K562 (cell line): ENCODE data around the gene PCK1. TPM values are rescaled to one million over a fixed set of nuclear protein-coding genes. Genes with fewer than 3 reads are reported as not detected.

Experiments used
- ATAC-seq: fragments of 200-7000 bp; cut with Tn5 transposase; 3 replicates; pipeline ENCODE4 v1.9.1; 2020; ENCODE audit warnings: moderate library complexity
- BruUV-seq: library from RNA; stranded (reverse); fragments of 400-500 nt; replicated peaks from 2 replicates; lab custom pipeline; 2021; lab: Mats Ljungman, UMichigan
- CTCF ChIA-PET: fragments of 300-600 bp; formaldehyde crosslinking; extraction: SDS; loops from one replicate; lab custom pipeline; 2021; ENCODE audit warnings: low intra/inter-chr PET ratio; lab: Yijun Ruan, JAX
- POLR2A ChIA-PET: fragments of 300-600, 350-650 bp; sonication (Branson Sonifier 250); formaldehyde crosslinking; extraction: SDS; loops from one replicate; lab custom pipeline; 2021; ENCODE audit warnings: antibody characterized with exemption, inconsistent platforms; lab: Yijun Ruan, JAX
- DNase-seq, 4 experiments: peaks; one replicate each; pipeline versions ENCODE4 v3.0.0 to v3.0.0-alpha.2; 2011 to 2018; ENCODE audit warnings: low spot score in 3 of 4, mixed read lengths in 3 of 4; ENCODE audit errors: extremely low read depth in 1 of 4
- FAIRE-seq: peaks from 2 replicates; lab custom pipeline; 2011; peaks lifted over from hg19 to GRCh38; lab: Jason Lieb, UNC
- H2AFZ ChIP-seq: 2 replicates; pipeline ENCODE4 v1.6.0; 2011; ENCODE audit warnings: low read depth, low read length, control low read depth, inconsistent platforms
- H3K27ac ChIP-seq: fragments of 200-600 bp; 3 replicates; pipeline ENCODE4 v1.8.0; 2011; ENCODE audit warnings: low read depth, mild to moderate bottlenecking, control low read depth, inconsistent platforms, low read length, moderate library complexity, mixed read lengths; ENCODE audit errors: extremely low read depth
- H3K27me3 ChIP-seq, 2 experiments: fragments of 300-600 bp in 1 of 2; 2 replicates in 1 of 2; 3 replicates in 1 of 2; pipeline versions ENCODE4 v1.6.0 to v1.8.0; 2011; ENCODE audit warnings: inconsistent platforms in 2 of 2, low read length in 2 of 2, mild to moderate bottlenecking in 1 of 2, mixed read lengths in 1 of 2, moderate library complexity in 1 of 2; ENCODE audit not compliant: control insufficient read depth in 2 of 2, insufficient read depth in 2 of 2
- H3K36me3 ChIP-seq: fragments of 300-600 bp; 3 replicates; pipeline ENCODE4 v1.8.0; 2011; ENCODE audit warnings: mild to moderate bottlenecking, low read length, inconsistent platforms; ENCODE audit not compliant: control insufficient read depth, insufficient read depth
- H3K4me1 ChIP-seq, 2 experiments: fragments of 200-600 bp in 1 of 2; replicated peaks in 1 of 2; 2 replicates in 1 of 2; 3 replicates in 1 of 2; pipeline versions ENCODE4 v1.5.1 to v1.8.0; 2011; ENCODE audit warnings: inconsistent platforms in 2 of 2, low read length in 2 of 2, mild to moderate bottlenecking in 1 of 2, mixed read lengths in 1 of 2, moderate library complexity in 1 of 2; ENCODE audit not compliant: control insufficient read depth in 2 of 2, insufficient read depth in 2 of 2
- H3K4me2 ChIP-seq: 2 replicates; pipeline ENCODE4 v1.6.1; 2011; ENCODE audit warnings: low read length, control low read depth, inconsistent platforms, mixed read lengths; ENCODE audit not compliant: insufficient read depth
- H3K4me3 ChIP-seq: fragments of 200-600 bp; sonication (generic), shearing (Covaris generic); 2 replicates; pipeline ENCODE4 v1.5.1; 2016; ENCODE audit warnings: control low read depth, inconsistent platforms
- H3K79me2 ChIP-seq: fragments of 200-600 bp; 3 replicates; pipeline ENCODE4 v1.8.0; 2011; ENCODE audit warnings: low read length, inconsistent platforms; ENCODE audit not compliant: control insufficient read depth, insufficient read depth
- H3K9ac ChIP-seq, 2 experiments: 2 replicates each; pipeline versions ENCODE4 v1.6.0 to v1.6.1; 2011; ENCODE audit warnings: low read depth in 2 of 2, low read length in 2 of 2, control low read depth in 1 of 2, inconsistent platforms in 1 of 2, mild to moderate bottlenecking in 1 of 2, mixed read lengths in 1 of 2; ENCODE audit not compliant: insufficient read depth in 1 of 2
- H3K9me1 ChIP-seq: one replicate; pipeline ENCODE4 v1.6.0; 2011; ENCODE audit warnings: inconsistent platforms, mild to moderate bottlenecking, low read length, moderate library complexity; ENCODE audit not compliant: control insufficient read depth, insufficient read depth
- H3K9me3 ChIP-seq: replicated peaks from 2 replicates; pipeline ENCODE4 v1.5.1; 2011; ENCODE audit warnings: low read depth, low read length, inconsistent platforms; ENCODE audit not compliant: control insufficient read depth, insufficient read depth
- H4K20me1 ChIP-seq: replicated peaks from 2 replicates; pipeline ENCODE4 v1.6.1; 2011; ENCODE audit warnings: low read length, inconsistent platforms, mixed read lengths; ENCODE audit not compliant: control insufficient read depth, insufficient read depth
- BACH1 ChIP-seq: fragments of 200-800 bp; sonication (Bioruptor generic); IDR thresholded peaks from 2 replicates; pipeline ENCODE4 v1.6.1; 2016; ENCODE audit warnings: missing genetic modification characterization, missing compliant biosample characterization
- HLTF ChIP-seq: fragments of 450-650 bp; IDR thresholded peaks from 2 replicates; pipeline ENCODE4 v1.6.1; 2016
- NR2F6 ChIP-seq: fragments of 450-650 bp; formaldehyde crosslinking; IDR thresholded peaks from 2 replicates; pipeline ENCODE4 v1.4.0; 2020; ENCODE audit warnings: mild to moderate bottlenecking
- PHB2 ChIP-seq: fragments of 450-650 bp; IDR thresholded peaks from 2 replicates; pipeline ENCODE4 v1.6.1; 2017; ENCODE audit warnings: low read depth
- STAT5A ChIP-seq: IDR thresholded peaks from 2 replicates; pipeline ENCODE4 v1.6.1; 2012; ENCODE audit warnings: low read length, inconsistent platforms, borderline replicate concordance
- ZC3H4 ChIP-seq: sonication (generic); formaldehyde crosslinking; IDR thresholded peaks from 2 replicates; pipeline ENCODE4 v1.9.0; 2021; ENCODE audit warnings: missing genetic modification reagents, borderline replicate concordance
- ZSCAN29 ChIP-seq: fragments of 450-650 bp; IDR thresholded peaks from 2 replicates; pipeline ENCODE4 v1.6.1; 2017
- WGBS: fragments of 100-300 bp; shearing (Covaris generic); methylation state at CpG from one replicate; pipeline ENCODE4 v1.1.6; 2016; ENCODE audit warnings: low coverage, mixed read lengths; ENCODE audit not compliant: insufficient coverage; ENCODE audit errors: missing lambda C conversion rate; 5-methylcytosine and 5-hydroxymethylcytosine counted together
- in situ Hi-C: fragments of 300-500 bp; cut with MboI; formaldehyde crosslinking; loops from 4 replicates; pipeline ENCODE4 v1.15.0; 2018; ENCODE audit warnings: inconsistent platforms, mixed read lengths
- intact Hi-C: fragments of 100-400 bp; cut with micrococcal nuclease; formaldehyde crosslinking; loops from 2 replicates; pipeline ENCODE4 v1.14.2; 2022
- polyA plus RNA-seq, 8 experiments: library from polyadenylated mRNA; depleted of rRNA in 4 of 8; stranded (reverse) in 5 of 8; unstranded in 3 of 8; fragments of >200 nt; fragmentation: Nextera tagmentation in 2 of 8; fragmentation: Illumina TruSeq in 1 of 8; extraction: Ambion mirVana in 2 of 8; extraction: Trizol in 1 of 8; gene quantifications; 2 replicates each; pipeline versions ENCODE4 v1.2.1 to v1.2.3, GENCODE V29; 2011 to 2014; ENCODE audit warnings: inconsistent platforms in 1 of 8, missing spikeins in 1 of 8
- total RNA-seq, 7 experiments: library from RNA; depleted of rRNA in 6 of 7; stranded (reverse); fragments of >200 nt in 6 of 7; fragmentation: Illumina TruSeq in 2 of 7; extraction: Trizol in 2 of 7; gene quantifications; 2 replicates each; pipeline versions ENCODE4 v1.2.1 to v1.2.3, GENCODE V29; 2011 to 2021; ENCODE audit warnings: low replicate concordance in 1 of 7
- TF ChIP-seq, protein P1 (sequence below): fragments of 250-450 bp; sonication (Bioruptor Pico); IDR thresholded peaks from 2 replicates; pipeline ENCODE4 v1.4.0; 2020; ENCODE audit warnings: mild to moderate bottlenecking, moderate library complexity, borderline replicate concordance

PCK1 gene
- total and polyA plus RNA-seq, 9 of the 15 experiments (the other 6 are each of a cell fraction or from before 2014, with no cell fraction given): 0.05 to 0.73 (median 0.15) TPM

GRCh38 chr20:57589728-57590484 lies 29.0 kb downstream of the PCK1 start:
- peak overlapping the region in 1 of 2 experiments; percentile 20; a peak in 1 of 4 replicates for H3K9ac ChIP-seq
- POLR2A ChIA-PET: interaction anchor here (0.6 kb wide), 2 partner anchors 30 to 454 kb away, joined by 3 read pairs; no protein-coding TSS in a partner anchor
- in situ Hi-C loops: loop anchor here (5.0 kb wide), 2 partner anchors 58 to 203 kb away; no protein-coding TSS in a partner anchor
- peaks cover 3% of the 10 kb centered on the region; the same call in 1 of the 2 replicates for H3K9me3 ChIP-seq
- no peak overlapping the region for H3K4me2 ChIP-seq
- FAIRE-seq (no peak), ATAC-seq (no peak), DNase-seq (no peak)
- H3K4me3 ChIP-seq: no peak overlapping the region
- BruUV-seq: no TSS peak
- CTCF ChIA-PET: interaction anchor here (0.7 to 1.4 kb wide), 2 partner anchors 64 to 76 kb away, joined by 3 to 5 read pairs; no protein-coding TSS in a partner anchor
- no peaks in the 10 kb centered on the region for H3K79me2 ChIP-seq
- peaks cover 18 to 57% of the 10 kb centered on the region in 2 experiments; a peak in 4 of 5 replicates for H3K4me1 ChIP-seq
- intact Hi-C loops: no loop called here
- H4K20me1 ChIP-seq: no peaks in the 10 kb centered on the region
- no peaks in the 10 kb centered on the region for H3K36me3 ChIP-seq
- H3K27ac ChIP-seq: no peak overlapping the region
- TF ChIP-seq BACH1 (no peak), STAT5A (no peak), ZSCAN29 (no peak), HLTF (no peak), NR2F6 (CRISPR knock-in tag) (no peak), ZC3H4 (CRISPR knock-in tag) (no peak), PHB2 (no peak)
- TF ChIP-seq, protein P1, sequence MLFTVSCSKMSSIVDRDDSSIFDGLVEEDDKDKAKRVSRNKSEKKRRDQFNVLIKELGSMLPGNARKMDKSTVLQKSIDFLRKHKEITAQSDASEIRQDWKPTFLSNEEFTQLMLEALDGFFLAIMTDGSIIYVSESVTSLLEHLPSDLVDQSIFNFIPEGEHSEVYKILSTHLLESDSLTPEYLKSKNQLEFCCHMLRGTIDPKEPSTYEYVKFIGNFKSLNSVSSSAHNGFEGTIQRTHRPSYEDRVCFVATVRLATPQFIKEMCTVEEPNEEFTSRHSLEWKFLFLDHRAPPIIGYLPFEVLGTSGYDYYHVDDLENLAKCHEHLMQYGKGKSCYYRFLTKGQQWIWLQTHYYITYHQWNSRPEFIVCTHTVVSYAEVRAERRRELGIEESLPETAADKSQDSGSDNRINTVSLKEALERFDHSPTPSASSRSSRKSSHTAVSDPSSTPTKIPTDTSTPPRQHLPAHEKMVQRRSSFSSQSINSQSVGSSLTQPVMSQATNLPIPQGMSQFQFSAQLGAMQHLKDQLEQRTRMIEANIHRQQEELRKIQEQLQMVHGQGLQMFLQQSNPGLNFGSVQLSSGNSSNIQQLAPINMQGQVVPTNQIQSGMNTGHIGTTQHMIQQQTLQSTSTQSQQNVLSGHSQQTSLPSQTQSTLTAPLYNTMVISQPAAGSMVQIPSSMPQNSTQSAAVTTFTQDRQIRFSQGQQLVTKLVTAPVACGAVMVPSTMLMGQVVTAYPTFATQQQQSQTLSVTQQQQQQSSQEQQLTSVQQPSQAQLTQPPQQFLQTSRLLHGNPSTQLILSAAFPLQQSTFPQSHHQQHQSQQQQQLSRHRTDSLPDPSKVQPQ (CRISPR knock-in tag): no peak
- H3K9me1 ChIP-seq: no peaks in the 10 kb centered on the region
- H3K27me3 ChIP-seq: peaks cover 3 to 7% of the 10 kb centered on the region in 2 experiments; a peak in 1 of 5 replicates
- no peak overlapping the region for H2AFZ ChIP-seq
- WGBS: 35% methylated on average over 13 of the region's 16 CpGs
